Erythroblast (primary cell): ENCODE measurements around the gene SUSD3.

Source experiments
- DNase-seq, 2 experiments: peaks; one replicate each; lab custom pipeline; 2025; lab: John Stamatoyannopoulos, UW
- GATA1 ChIP-seq: IDR thresholded peaks from 2 replicates; pipeline ENCODE4 v1.6.1; 2011; ENCODE audit warnings: low read depth, mild to moderate bottlenecking, control low read depth, low read length, moderate library complexity
- POLR2A ChIP-seq: IDR thresholded peaks from 2 replicates; pipeline ENCODE4 v1.6.1; 2011; ENCODE audit warnings: mild to moderate bottlenecking, low read length

Gene SUSD3

DNA sequence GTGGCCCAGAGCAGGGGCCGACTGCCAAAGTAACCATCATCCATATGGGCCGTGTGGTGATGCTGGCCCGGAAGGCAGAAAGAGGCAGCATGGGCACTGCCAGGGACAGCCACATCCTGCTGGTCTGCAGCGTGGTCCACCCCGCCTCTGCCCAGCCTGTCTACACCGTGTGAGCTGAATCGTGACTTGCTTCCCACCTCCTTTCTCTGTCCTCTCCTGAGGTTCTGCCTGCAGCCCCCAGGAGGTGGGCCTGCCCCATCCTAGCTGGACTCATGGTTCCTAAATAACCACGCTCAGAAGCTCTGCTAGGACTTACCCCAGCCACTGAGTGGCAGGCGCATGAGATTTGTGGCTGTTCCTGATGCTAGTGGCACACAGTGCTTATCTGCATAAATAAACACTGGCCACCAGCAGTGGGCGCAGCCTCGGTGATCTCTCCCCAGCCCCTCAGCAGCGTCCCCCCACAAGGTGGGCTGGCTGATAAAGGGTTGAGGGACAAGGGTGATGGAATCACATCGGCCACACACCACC, 22.6 kb upstream of the SUSD3 start:
- no peak for DNase-seq
- TF ChIP-seq GATA1 = no peak
- TF ChIP-seq POLR2A = no peak

DNA sequence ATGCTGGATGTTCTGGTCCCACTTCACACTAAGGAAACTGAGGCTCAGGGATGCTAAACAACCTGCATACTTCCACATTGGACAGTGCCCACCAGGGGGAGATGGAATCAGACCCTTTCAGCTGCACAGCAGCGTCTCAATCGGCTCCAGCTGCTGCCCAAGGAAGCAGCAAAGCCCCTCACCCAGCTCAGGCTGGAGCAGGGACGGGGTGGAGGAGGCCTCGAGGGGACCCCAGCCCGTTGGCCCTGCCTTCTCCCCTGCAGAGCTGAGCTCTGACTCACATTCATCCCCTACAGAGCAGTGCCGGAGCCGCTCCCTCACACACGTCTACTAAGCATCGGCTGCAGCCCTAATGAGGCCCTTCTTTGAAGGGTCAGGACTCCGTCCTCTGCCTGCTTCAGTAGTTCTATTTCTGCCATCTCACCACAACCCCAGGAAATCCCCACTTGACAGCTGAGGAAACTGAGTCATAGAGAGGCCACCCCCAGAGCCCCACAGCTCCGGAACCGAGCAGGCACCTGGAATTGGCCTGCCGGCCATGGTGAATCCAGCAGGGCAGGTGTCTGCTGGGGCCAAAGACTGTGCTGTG, 21.5 kb upstream of the SUSD3 start:
- TF ChIP-seq GATA1 = no peak
- no peak for DNase-seq

DNA sequence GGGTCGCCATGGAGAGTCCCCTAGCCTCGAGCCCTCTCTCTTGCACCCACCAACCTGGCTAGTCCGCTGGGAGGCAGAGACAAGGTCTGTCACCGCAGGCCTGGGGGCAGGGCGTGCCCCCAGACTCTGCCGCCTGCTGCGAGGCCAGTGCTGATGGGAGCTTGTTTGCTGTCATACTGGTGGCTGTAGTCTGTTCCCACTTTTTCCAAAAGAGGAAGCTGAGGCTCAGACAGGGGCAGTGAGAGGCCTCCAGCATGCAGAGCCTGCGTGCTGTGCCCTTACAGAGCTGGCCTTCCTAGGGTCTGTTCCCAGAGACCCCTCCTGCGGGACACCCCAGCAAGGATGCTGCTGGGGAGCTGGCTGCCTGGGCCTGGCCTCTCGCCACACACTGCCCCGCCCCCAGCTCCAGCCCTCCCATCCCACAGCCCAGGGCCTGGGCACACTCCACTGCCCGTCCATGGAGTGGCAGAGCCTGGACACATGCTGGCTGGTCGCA, 21.0 kb upstream of the SUSD3 start:
- DNase-seq = no peak
- TF ChIP-seq POLR2A = no peak
- TF ChIP-seq GATA1 = no peak

DNA sequence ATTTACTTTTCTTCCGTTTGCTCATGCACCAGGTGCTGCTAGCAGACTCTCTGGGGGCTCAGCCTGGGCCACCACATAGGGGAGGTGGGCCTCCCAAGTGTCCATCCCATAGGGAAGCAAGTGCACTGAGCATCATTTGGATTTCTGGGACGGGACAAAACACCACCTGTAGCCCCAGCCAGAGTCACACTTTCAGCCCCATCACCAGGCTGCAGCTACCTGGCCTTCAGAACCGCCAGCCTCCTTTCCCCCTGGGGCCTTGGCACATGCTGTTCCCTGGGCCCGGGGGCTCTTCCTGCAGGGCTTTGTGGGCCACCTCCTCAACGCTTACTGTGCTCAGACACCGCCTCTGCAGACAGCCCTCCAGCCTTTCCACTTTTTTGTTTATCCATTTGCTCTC, 19.6 kb upstream of the SUSD3 start:
- no peak for DNase-seq
- TF ChIP-seq GATA1 (no peak), POLR2A (no peak)

DNA sequence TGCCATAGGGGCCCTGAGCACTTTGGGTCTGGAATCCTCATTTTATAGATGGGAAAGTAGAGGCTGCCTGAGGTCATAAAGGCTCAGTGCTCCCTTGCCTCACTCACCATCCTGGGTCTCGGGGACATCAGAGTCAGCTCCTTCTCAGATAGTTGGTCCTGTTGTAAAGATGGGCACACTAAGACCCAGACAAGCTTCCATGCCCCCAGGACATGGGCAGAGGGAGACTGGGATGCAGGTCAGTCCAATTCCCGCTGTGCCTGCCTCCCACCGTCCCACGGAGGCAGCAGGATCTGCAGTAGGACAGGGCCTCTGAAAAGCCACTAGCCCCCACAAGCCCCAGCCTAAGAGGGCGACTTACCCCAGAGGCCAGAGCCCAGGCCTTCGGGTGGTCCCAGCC, 19.0 kb upstream of the SUSD3 start:
- DNase-seq = no peak
- no peak for TF ChIP-seq POLR2A
- no peak for TF ChIP-seq GATA1

DNA sequence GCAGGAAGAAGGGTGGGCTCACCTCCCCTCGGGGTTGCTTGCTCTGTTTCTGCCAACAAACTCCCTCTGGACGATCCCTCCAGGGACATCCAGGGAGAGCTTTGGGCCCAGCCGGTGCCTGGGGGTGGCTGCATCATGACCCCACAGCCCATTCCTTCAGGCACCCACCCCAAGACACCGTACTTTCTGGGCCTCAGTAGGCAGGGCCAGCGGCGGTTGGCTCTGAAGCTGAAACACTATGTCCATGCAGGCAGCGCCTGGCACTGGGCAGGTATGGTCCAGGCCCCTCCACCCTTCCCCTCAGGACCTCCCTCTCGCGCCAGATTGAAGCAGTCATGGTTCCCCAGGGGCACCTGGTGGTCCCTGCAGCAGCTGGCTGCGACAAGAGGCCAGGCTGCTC, 18.5 kb upstream of the SUSD3 start:
- no peak for DNase-seq
- no peak for TF ChIP-seq GATA1

DNA sequence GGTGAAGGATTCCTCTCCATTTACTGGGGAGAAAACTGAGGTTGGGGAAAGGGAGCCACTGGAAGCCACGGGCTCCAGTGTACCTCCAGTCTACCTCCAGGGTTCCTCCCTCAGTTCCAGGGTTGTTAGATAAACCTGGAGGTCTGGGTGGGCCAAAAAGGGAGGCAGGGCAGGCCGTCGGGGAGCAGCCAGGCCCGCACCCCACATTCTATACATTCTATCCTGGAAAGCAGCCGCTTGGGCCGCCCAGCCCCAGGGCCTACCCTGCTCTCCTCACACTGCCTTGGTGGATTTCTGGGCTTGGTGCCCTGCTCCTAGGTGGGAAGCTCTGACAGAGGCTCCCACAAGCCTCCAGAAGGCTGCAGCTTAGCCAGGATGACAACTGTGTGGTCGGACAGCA, 18.1 kb upstream of the SUSD3 start:
- no peak for DNase-seq
- TF ChIP-seq GATA1 (no peak), POLR2A (no peak)

DNA sequence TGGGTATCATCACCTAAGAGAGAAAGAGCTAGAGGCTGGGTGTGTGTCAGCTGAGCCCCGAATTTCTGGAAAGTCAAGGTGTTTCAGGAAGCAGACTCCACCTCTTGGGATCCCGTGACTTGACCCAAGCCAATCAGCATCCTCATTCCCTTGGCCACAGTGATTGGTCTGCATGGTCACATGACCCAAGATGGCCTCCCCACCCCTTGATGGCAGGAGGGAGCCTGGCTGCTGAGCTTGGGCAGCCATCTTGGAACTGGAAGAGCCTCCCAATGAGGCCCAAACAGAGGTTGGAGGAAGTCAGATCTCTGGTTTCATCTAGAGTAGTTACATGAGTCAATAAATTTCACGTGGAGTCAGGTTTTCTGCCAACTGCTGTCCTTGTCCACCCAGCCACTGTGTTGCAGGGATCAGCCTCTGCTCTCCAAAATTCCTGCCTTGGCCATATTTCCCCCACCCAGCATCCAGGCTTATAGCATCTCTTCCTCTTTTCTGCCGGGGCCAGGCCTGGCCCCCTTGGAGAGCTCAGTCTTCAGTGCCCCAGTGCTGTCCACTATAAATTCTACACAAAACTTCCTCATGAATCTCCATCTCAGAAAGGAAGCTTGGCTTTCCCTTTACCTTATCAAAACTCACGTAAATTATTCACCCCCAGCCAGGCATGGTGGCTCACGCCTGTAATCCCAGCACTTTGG, 17.2 kb upstream of the SUSD3 start:
- TF ChIP-seq POLR2A (no peak), GATA1 (no peak)
- DNase-seq = peak; percentile 14 to 23

DNA sequence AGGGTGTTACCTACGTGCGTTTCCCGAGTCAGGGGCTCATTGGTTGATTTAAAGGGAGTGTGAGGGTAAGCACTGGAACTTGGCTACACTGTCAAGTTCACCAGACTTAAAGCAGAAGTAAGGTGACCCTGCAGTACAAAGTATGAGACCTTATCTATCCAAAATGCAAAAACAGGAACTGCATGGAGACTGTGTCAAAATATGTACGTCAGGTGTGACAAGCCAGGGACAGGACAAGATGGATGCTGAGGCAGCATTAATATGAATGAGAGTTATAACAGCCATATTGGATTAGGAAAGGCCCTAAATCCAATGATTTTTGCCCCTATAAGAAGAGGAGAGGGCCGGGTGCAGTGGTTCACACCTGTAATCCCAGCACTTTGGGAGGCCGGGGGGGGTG, 15.4 kb upstream of the SUSD3 start:
- no peak for TF ChIP-seq GATA1
- TF ChIP-seq POLR2A = no peak
- DNase-seq = no peak

DNA sequence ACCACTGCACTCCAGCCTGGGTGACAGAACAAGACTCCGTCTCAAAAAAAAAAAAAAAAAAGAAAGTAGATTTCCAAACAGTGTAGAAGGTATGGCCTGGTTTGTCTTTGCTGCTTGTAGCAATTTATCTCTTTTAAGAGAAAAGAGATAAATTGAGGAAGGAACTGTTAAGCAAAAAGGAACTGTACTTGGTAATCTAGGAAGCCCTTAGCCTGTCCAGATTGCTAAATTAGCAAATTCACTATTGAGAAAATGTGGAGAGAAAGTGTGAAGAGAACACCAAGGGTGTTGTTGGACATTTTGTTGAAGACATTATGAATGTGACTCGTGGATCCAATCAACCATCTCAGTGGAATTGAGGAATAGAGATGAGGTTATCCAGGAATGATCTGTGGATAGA, 13.0 kb upstream of the SUSD3 start:
- TF ChIP-seq GATA1 = no peak
- TF ChIP-seq POLR2A = no peak
- DNase-seq = no peak

DNA sequence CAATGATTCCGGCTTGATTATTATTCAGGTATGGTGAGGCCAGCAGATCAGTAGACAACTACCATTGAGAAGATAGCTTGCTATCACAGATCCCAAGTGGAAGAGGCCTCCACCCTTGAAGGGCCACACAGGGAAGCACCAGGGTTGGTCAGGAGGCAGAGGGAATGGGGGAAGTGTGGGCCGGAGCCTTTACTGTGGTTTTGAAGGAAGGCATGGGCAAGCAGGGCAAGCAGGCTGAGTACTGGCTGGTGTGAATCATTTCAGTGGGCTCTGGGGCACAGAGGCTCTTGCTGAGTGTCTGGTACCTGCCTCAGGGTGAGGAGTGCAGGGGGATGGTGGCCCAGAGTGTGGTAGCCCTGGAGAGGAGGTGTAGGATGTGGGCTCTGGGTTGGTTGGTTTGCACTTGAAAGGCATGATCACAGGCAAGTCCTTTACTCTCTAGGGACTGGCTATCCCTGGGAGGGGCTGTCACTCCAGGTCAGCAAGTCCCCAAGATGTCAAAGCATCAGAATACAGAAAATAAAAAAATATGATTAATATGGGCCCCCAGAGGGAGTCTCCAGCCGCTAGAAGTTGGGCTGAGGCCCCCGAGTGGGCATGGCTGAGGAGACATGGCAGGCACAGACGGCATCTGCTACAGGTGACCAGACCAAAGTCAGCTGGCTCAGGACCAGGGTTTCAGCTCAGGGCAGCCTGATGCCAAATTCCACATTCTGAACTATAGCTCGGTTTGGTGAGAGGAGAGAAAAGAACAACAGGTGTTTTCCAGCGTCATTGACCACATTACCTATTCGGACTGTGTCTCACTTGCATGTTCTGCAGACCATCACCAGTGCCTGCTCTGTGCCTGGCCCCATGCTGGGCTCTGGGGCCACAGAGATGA, 9.7 kb upstream of the SUSD3 start:
- no peak for TF ChIP-seq GATA1
- no peak for TF ChIP-seq POLR2A
- no peak for DNase-seq

DNA sequence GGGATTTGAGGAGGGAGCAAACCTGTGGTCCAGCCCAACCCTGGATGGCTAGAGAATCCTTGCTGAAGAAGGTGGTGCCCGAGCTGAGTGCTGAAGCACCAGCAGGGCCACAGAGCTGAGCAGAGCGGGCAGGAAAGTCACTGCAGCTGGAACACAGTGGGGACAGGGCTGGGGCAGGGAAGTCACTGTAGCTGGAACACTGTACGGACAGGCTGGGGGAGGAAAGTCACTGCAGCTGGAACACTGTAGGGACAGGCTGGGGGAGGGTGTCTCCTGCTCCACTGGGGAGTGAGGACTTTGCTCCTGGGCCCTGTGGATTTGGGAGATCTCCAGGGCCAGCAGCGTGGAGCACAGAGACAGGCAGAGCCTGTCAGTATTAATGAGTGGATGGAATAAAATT, 9.0 kb upstream of the SUSD3 start:
- TF ChIP-seq GATA1 (no peak), POLR2A (no peak)
- no peak for DNase-seq

DNA sequence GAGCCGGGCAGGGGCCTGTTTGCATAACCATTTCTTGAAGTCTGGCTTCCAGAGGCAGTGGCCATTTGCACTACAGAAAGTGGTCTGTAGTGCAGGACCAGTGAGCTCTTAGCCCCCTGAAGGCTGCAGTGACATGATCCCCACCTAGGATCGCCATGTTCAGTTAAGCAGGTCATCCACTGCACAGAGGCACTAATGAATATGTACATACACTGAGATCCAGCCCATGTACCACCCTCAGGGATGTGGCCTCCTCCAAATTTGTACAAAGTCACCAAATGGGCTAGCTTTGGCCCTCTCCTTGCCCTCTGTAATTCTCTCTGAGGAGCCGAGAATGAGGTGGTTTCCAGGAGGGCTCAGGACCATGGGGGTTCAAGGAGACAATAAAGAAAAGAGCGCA, 8.3 kb upstream of the SUSD3 start:
- no peak for TF ChIP-seq GATA1
- no peak for TF ChIP-seq POLR2A
- no peak for DNase-seq

DNA sequence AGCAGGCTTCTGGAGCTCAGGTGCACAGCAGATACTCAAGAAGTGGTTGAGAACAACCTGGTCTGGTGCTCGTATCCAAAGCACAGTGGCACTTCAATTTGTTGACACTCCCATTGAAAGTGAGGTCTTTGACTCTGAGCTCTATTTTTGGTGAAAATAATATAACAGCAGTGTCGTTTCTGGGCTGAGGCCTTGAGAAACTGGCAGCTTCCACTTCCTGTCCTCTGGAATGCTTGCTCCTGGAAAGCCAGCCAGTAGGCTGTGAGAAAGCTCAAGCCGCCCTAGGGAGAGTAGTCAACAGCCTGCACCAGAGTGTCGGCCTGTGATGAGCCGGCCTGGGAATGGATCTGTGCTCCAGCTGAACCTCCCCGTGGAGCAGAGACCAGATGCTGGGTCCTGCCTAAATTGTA, 6.8 kb upstream of the SUSD3 start:
- DNase-seq = no peak
- TF ChIP-seq POLR2A (no peak), GATA1 (no peak)
